ENCODE results near the gene COLEC12.

The COLEC12 gene

GRCh38 chr18:313931-314330, 186.6 kb downstream of the COLEC12 start:
- TF ChIP-seq TCF12 (IDR thresholded peaks at IDR 0.05; ENCODE audit: low read depth) (no peak), CREB1 (IDR thresholded peaks at IDR 0.05; ENCODE audit: low read depth) (no peak), EP300 (IDR thresholded peaks at IDR 0.05; ENCODE audit: borderline replicate concordance) (no peak), TAF1 (IDR thresholded peaks at IDR 0.05; ENCODE audit: low read depth) (no peak), TEAD4 (IDR thresholded peaks at IDR 0.05) (no peak), NFIC (IDR thresholded peaks at IDR 0.05) (no peak), USF1 (IDR thresholded peaks at IDR 0.05) (no peak), FOXM1 (IDR thresholded peaks at IDR 0.05; ENCODE audit: borderline replicate concordance, low read depth) (no peak), ZBTB7A (IDR thresholded peaks at IDR 0.05; ENCODE audit: low read depth) (no peak), RAD21 (IDR thresholded peaks at IDR 0.05; ENCODE audit: low read depth) (no peak), CEBPB (IDR thresholded peaks at IDR 0.05) (no peak)

GRCh38 chr18:312415-312814, 188.1 kb downstream of the COLEC12 start:
- TF ChIP-seq TEAD4 (IDR thresholded peaks at IDR 0.05) (no peak), NFIC (IDR thresholded peaks at IDR 0.05) (no peak), TAF1 (IDR thresholded peaks at IDR 0.05; ENCODE audit: low read depth) (no peak), EP300 (IDR thresholded peaks at IDR 0.05; ENCODE audit: borderline replicate concordance) (no peak), FOXM1 (IDR thresholded peaks at IDR 0.05; ENCODE audit: borderline replicate concordance, low read depth) (no peak), ZBTB7A (IDR thresholded peaks at IDR 0.05; ENCODE audit: low read depth) (no peak)

- TF ChIP-seq REST (IDR thresholded peaks at IDR 0.05; ENCODE audit: low read depth), result no peak
- no peak for TF ChIP-seq EP300 (IDR thresholded peaks at IDR 0.05; ENCODE audit: borderline replicate concordance)
Observed at GRCh38 chr18:310042-310441, 190.5 kb downstream of the COLEC12 start.

- TF ChIP-seq ZBTB7A (IDR thresholded peaks at IDR 0.05; ENCODE audit: low read depth) (no peak), FOXM1 (IDR thresholded peaks at IDR 0.05; ENCODE audit: borderline replicate concordance, low read depth) (no peak), TCF12 (IDR thresholded peaks at IDR 0.05; ENCODE audit: low read depth) (no peak), CEBPB (IDR thresholded peaks at IDR 0.05) (no peak), TEAD4 (IDR thresholded peaks at IDR 0.05) (no peak), TAF1 (IDR thresholded peaks at IDR 0.05; ENCODE audit: low read depth) (no peak), REST (IDR thresholded peaks at IDR 0.05; ENCODE audit: low read depth) (no peak)
Observed at GRCh38 chr18:306608-307255, 193.8 kb downstream of the COLEC12 start.

GRCh38 chr18:305003-305501, 195.4 kb downstream of the COLEC12 start:
- TF ChIP-seq NFIC (IDR thresholded peaks at IDR 0.05) (no peak), TCF12 (IDR thresholded peaks at IDR 0.05; ENCODE audit: low read depth) (no peak), FOXM1 (IDR thresholded peaks at IDR 0.05; ENCODE audit: borderline replicate concordance, low read depth) (no peak), EGR1 (IDR thresholded peaks at IDR 0.05) (no peak), TEAD4 (IDR thresholded peaks at IDR 0.05) (no peak), ZBTB7A (IDR thresholded peaks at IDR 0.05; ENCODE audit: low read depth) (no peak), TAF1 (IDR thresholded peaks at IDR 0.05; ENCODE audit: low read depth) (no peak), USF1 (IDR thresholded peaks at IDR 0.05) (no peak), EP300 (IDR thresholded peaks at IDR 0.05; ENCODE audit: borderline replicate concordance) (no peak), YY1 (IDR thresholded peaks at IDR 0.05; ENCODE audit: low read depth) (no peak), MAX (IDR thresholded peaks at IDR 0.05) (no peak), RAD21 (IDR thresholded peaks at IDR 0.05; ENCODE audit: low read depth) (no peak)

GRCh38 chr18:303607-304006, 196.9 kb downstream of the COLEC12 start:
- TF ChIP-seq YY1 (IDR thresholded peaks at IDR 0.05; ENCODE audit: low read depth) (no peak), ZBTB7A (IDR thresholded peaks at IDR 0.05; ENCODE audit: low read depth) (no peak), TEAD4 (IDR thresholded peaks at IDR 0.05) (no peak), EP300 (IDR thresholded peaks at IDR 0.05; ENCODE audit: borderline replicate concordance) (no peak), REST (IDR thresholded peaks at IDR 0.05; ENCODE audit: low read depth) (no peak), FOXM1 (IDR thresholded peaks at IDR 0.05; ENCODE audit: borderline replicate concordance, low read depth) (no peak), EGR1 (IDR thresholded peaks at IDR 0.05) (no peak), NFIC (IDR thresholded peaks at IDR 0.05) (no peak), RAD21 (IDR thresholded peaks at IDR 0.05; ENCODE audit: low read depth) (no peak), CREB1 (IDR thresholded peaks at IDR 0.05; ENCODE audit: low read depth) (no peak), CEBPB (IDR thresholded peaks at IDR 0.05) (no peak), MAX (IDR thresholded peaks at IDR 0.05) (no peak), TCF12 (IDR thresholded peaks at IDR 0.05; ENCODE audit: low read depth) (no peak)
